GM21717 (cell line): ENCODE data around the gene SOCS7.

Experiments used
- ATAC-seq: cut with Tn5 transposase; IDR thresholded peaks from one replicate; pipeline ENCODE4 v1.9.1; 2021; ENCODE audit warnings: mild to moderate bottlenecking, moderate library complexity; ENCODE audit not compliant: unreplicated experiment

The SOCS7 gene

GRCh38 chr17:38334480-38335364 is 16.9 kb upstream of the SOCS7 start:
- no peak for ATAC-seq

DNA sequence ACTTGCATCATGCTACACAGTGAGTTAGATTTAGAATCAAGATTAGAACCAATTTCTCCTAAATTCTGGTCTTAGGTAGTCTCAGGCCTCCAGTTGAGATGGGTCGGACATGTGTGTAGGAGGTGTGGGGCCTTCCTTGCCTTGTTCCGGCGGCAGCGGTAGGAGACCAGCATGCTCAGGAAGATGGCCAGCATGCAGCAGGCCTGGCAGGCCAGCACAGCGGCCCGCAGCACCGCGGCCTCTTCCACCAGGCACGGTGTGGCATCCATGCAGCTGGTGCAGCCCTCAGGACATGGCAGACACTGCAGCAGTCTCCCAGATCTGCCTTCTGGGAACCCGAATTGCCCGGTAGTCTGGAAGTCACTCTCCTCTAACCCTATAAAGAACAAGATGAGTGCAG is 14.8 kb upstream of the SOCS7 start:
- ATAC-seq, result no peak

GRCh38 chr17:38338053-38338452 is 13.6 kb upstream of the SOCS7 start:
- ATAC-seq, result no peak

DNA sequence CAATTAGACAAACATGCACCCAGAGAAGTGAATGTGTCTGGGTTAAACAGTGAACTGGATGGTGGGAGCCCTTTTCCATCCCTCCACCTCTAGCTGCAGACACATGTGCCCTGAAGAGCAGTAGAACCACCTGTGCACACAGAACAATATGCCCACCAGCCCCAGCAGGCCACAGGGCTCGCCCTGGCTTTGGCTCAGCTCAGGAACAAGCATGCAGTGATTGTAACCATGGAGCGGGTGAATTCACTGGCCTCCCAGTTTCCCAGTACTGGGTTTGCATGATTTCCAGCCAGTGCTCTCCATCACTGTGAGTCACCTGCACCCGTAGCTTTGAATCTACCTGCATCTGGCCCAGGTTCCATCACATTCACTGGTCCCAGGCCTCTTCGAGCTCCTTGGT is 13.1 kb upstream of the SOCS7 start:
- ATAC-seq, result no peak

DNA sequence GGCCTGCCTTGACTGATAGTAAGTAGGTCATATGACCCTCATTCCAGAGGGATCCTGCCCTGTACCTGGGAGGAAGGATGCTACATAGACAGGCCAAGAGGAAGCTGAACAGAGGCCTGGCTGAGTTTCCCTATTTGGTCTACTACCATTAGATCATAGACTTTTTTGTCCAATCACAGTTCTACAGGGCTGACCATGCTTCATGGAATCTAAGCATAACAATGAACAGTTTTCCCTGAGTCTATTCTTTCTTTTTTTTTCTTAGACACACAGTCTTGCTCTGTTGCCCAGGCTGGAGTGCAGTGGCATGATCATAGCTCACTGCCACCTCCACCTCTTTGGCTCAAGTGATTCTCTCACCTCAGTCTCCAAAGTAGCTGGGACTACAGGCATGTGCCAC is 11.8 kb upstream of the SOCS7 start:
- no peak for ATAC-seq

DNA sequence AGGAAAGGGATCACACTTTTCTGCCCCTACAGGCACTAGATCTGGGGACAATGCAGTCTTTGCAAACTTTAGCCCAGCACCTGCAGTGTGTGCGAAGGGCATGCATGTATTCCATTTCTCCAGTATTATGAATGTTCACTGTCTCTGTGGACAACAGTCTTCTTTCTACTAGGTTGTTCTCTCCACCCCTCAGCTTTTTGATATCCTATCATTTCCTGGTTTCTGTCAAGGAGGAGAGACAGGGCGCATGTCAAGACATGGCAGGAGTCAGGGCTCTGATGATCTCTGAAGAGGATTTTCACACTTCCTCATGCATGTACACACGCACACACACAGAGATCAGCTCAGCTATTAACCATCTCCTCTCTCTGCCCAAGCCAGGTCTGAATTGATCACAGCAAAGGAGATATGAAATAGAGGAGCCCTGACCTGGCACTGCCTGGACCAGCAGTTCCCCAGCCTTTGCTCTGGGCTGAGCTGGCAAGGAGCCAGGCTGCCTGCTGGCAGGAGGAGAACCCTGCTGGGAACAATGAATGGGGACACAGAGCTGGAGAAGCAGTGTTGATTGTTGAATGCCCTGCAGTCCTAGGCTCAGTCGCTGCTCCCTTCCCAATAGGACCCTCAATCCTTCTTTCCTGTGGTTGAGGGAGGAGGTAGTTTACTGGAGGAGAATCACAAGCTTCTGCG is 10.5 kb upstream of the SOCS7 start:
- ATAC-seq, result no peak

DNA sequence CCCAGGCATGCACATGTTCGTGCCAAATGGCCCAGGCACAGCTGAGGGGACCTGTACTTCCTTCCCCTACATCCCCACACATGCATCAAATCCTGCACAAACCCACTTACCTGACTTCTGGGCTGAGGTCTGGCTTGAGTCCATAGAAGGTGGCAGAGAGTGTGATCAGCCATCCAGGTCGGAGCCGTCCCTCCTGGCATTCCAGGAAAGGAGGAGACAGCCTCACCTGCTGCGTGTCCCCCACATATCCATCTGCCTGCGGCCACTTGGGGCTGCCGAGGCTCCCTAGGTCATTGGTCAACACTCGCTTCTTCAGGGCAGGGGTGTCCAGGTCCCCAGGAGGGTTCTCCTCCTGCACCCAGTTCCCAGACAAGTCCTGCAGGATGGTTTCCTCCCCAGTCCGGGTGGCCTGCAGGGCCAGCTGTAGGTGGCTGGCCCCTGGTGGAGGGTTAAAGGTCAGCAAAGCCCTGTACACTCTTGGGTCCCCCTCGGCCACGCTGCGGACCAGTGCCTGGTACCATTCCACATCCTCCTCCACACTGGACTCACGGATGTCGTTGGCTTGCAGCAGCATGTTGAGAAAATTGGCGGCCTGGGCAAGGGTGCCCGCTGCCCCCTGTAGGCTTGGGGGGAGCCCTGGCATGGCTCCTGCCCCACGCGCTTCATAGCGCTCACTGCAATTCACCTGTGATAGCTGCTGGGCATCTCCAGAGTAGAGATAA is 8.6 kb upstream of the SOCS7 start:
- ATAC-seq, result no peak

GRCh38 chr17:38343608-38344419 is 7.8 kb upstream of the SOCS7 start, which contains the start of gene GPR179:
Gene GPR179, minus strand, starts transcription at chr17:38343956. Its CDS starts 167 bp downstream, at chr17:38343789.
- ATAC-seq, result no peak

DNA sequence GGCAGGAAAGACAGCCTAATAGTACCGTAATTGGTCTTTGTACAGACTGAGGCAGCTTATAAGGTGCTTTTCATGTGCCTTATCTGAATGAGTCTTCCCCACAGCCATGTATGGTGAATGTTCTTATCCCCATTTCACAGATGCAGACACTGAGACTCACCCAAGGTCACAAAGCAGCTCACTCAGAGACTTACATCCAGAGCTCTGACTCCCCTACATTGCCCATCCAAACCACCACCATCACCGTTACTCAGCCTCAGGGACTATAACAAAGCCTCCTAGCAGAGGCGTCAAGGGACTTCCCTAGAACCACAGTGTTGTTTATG is 7.3 kb upstream of the SOCS7 start:
- no peak for ATAC-seq

DNA sequence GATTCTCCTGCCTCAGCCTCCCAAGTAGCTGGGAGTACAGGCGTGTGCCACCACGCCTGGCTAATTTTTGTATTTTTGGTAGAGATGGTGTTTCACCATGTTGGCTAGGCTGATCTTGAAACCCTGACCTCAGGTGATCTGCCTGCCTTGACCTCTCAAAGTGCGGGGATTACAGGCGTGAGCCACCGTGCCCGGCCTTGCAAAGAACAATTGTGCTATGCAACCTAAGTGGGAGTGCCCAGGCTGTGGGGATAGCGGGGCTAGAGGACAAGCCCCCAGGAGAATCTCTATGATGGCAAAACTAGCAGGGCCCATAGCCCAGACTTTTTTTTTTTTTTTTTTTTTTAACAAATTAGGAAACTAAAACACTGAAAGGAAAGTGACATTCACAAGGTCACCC is 5.9 kb upstream of the SOCS7 start:
- ATAC-seq, result no peak

DNA sequence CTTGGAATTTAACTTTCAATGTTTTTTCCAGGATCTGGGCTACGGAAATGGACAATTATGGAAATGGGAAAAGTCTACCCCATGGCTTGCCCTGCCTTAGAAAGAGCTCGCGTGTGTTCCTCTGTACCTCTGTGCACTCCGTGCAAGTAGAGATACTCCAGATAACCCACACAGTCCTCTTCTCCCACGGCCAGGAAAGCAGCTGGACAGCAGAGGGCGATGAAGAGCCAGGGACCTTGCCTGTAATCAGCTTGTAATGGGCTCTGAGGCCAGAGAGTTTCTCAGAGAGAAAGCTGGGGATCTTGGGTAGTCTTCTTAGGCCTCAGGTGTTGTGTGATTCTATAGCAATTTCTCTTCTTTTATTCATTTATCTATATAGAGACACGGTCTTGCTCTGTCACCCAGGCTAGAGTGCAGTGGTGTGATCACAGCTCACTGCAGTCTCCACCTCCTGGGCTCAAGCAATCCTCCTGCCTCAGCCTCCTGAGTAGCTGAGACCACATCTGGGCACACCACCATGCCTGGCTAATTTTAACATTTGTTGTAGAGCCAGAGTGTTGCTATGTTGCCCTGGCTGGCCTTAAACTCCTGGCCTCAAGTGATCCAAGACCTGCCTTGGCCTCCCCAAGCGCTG is 2.4 kb upstream of the SOCS7 start:
- no peak for ATAC-seq

DNA sequence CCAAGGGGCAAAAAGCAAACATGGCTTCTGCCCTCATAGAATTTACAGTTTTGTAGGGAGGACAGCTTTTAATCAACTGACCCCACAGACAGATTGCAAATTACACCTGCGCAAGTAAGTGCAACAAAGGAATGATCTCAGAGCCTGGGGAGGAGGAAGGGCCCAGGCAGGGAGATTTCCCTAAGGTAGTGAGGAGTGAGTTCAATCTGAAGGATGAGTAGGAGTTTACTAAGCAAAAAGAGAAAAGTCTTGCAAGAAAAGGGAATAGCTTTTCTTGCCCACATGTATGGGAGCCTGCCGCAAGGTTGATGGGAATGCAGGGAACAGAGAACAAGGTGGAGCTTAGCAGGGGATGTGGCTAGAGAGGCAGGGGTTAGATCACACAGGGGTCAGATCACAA is 1.6 kb upstream of the SOCS7 start:
- ATAC-seq, result no peak

GRCh38 chr17:38352245-38353085 is 821 bp downstream of the SOCS7 start:
- ATAC-seq, result peak; percentile 7

GRCh38 chr17:38353086-38353604 is 1.5 kb downstream of the SOCS7 start:
- ATAC-seq, result no peak

DNA sequence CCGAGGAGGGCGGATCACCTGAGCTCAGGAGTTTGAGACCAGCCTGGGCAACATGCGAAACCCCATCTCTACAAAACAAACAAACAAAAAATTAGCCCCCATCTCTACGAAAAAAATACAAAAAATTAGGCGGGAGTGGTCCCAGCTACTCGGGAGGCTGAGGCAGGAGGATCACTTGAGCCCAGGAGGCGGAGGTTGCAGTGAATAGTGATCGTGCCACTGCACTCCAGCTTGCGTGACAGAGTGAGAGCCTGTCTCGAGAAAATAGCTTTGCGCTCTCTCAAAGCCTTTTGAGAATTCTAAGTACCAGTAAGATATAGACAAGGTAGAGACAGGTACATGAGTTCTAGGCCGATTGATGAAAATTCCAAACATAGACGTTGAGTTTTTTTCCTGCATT is 2.0 kb downstream of the SOCS7 start:
- no peak for ATAC-seq

DNA sequence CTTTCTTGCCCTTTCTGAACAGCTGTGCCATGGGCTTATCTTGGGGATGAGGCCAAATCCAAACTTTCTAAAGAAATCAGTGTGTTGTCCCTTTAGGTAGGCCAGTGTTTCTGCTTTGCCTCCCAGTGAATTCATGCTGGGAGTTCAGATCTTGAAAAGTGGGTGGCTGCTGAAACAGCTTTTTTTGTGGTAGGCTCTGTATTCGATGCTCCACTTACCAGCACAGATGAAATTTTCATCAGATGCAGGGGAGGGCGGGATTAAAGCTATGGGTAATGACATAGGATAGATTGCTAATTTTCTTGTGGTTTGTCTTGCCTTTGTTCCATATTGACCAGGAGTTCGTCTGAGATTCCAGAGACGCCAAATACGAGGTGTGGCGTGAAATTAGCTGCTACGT is 2.8 kb downstream of the SOCS7 start:
- no peak for ATAC-seq

- no peak for ATAC-seq
These were observed 3.6 kb downstream of the SOCS7 start for GRCh38 chr17:38355251-38355650.

DNA sequence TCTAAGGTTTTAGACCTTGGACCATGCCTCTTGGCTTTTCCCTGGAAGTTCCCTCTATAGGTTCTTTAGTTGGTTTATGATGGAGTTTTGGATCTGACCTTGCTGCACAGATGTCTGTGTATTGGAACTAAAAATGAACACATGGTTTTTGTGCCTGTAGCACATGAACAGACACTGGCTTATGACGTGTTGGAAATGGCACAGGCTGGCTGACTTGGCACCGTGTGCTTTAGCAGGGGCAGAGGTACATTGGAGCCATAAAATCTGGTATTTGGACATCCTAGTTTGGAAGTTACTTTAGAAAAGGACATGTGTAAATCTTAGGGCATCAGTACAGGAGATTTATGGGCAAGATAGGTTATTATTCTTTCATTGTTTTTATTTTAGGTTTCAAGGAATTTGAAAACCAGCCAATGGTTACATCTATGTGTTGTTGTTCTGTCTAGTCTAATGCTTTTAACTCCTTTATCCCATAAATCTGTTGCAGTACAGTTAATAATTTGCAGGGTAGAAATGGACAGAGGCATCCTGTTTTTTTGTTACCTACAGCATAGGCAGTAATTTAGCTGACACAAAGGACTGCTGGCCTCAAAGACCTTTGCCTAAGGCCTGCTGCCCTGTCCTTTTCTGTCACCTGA is 6.0 kb downstream of the SOCS7 start:
- no peak for ATAC-seq
